HFFc6 (cell line): Measurements from ENCODE around the gene ARHGEF38. TPM values are rescaled to one million over a fixed set of nuclear protein-coding genes. Genes with fewer than 3 reads are reported as not detected.

Source experiments
- DNase-seq: peaks from one replicate; pipeline ENCODE4 v3.0.0-alpha.2; 2018
- H3K27ac Mint-ChIP-seq: 2 replicates; pipeline ENCODE4 v1.8.0; 2020; ENCODE audit warnings: mild to moderate bottlenecking, mixed read lengths
- H3K27me3 Mint-ChIP-seq: 2 replicates; pipeline ENCODE4 v1.8.0; 2021; ENCODE audit warnings: mild to moderate bottlenecking, moderate library complexity, mixed read lengths; ENCODE audit not compliant: insufficient read depth
- H3K36me3 Mint-ChIP-seq: 2 replicates; pipeline ENCODE4 v1.8.0; 2021; ENCODE audit warnings: low read depth, mixed read lengths
- H3K4me1 Mint-ChIP-seq: 2 replicates; pipeline ENCODE4 v1.8.0; 2020; ENCODE audit warnings: low read depth, mixed read lengths
- H3K4me3 Mint-ChIP-seq: 2 replicates; pipeline ENCODE4 v1.8.0; 2020; ENCODE audit warnings: mild to moderate bottlenecking, moderate library complexity, mixed read lengths
- H3K9me3 Mint-ChIP-seq: 2 replicates; pipeline ENCODE4 v1.8.0; 2020; ENCODE audit warnings: mild to moderate bottlenecking, mixed read lengths
- CTCF ChIP-seq: fragments of 200-600 bp; sonication (generic); IDR thresholded peaks from 2 replicates; pipeline ENCODE4 v1.5.0; 2021; ENCODE audit warnings: antibody characterized with exemption, mild to moderate bottlenecking
- total RNA-seq, 6 experiments: library from RNA; stranded (reverse); fragmentation: NEBNext Ultra II Directional; extraction: Animal tissue kit (Norgen Biotek cat#: 25700); gene quantifications; 2 replicates in 1 of 6; 3 replicates in 5 of 6; pipeline ENCODE4 v1.2.3, GENCODE V29; 2021

The ARHGEF38 gene
- total RNA-seq, 6 experiments from 2014 or later = not detected

- H3K9me3 Mint-ChIP-seq = no peaks in the 10 kb centered on the region
- no peak for TF ChIP-seq CTCF
- H3K27me3 Mint-ChIP-seq = peaks cover 6% of the 10 kb centered on the region; the same call in 1 of the 2 replicates
- no peak for DNase-seq
- H3K4me1 Mint-ChIP-seq = no peaks in the 10 kb centered on the region
- no peaks in the 10 kb centered on the region for H3K36me3 Mint-ChIP-seq
- no peak overlapping the region for H3K27ac Mint-ChIP-seq
- no peak overlapping the region for H3K4me3 Mint-ChIP-seq
Measured at GRCh38 chr4:105671301-105671700, 118.9 kb downstream of the ARHGEF38 start.

- DNase-seq = no peak
- no peaks in the 10 kb centered on the region for H3K9me3 Mint-ChIP-seq
- H3K4me3 Mint-ChIP-seq = no peak overlapping the region
- peaks cover 3% of the 10 kb centered on the region; the same call in 1 of the 2 replicates for H3K4me1 Mint-ChIP-seq
- no peak overlapping the region for H3K27ac Mint-ChIP-seq
- H3K36me3 Mint-ChIP-seq = no peaks in the 10 kb centered on the region
- no peak for TF ChIP-seq CTCF
- H3K27me3 Mint-ChIP-seq = peaks cover 6% of the 10 kb centered on the region; the same call in 1 of the 2 replicates
Measured at GRCh38 chr4:105674011-105674410, 121.6 kb downstream of the ARHGEF38 start.

GRCh38 chr4:105677709-105678108 is 125.3 kb downstream of the ARHGEF38 start:
- Mint-ChIP-seq H3K36me3 (peaks cover 10% of the 10 kb centered on the region; the same call in 1 of the 2 replicates), H3K4me3 (no peak overlapping the region), H3K27ac (no peak overlapping the region), H3K4me1 (peaks cover 13% of the 10 kb centered on the region; the same call in 1 of the 2 replicates), H3K27me3 (peaks cover 5% of the 10 kb centered on the region; the same call in 1 of the 2 replicates), H3K9me3 (no peaks in the 10 kb centered on the region)
- DNase-seq = no peak
- TF ChIP-seq CTCF = no peak

GRCh38 chr4:105679186-105679585 is 126.8 kb downstream of the ARHGEF38 start:
- no peaks in the 10 kb centered on the region for H3K9me3 Mint-ChIP-seq
- no peak for TF ChIP-seq CTCF
- peaks cover 13% of the 10 kb centered on the region; the same call in 1 of the 2 replicates for H3K4me1 Mint-ChIP-seq
- H3K36me3 Mint-ChIP-seq = peaks cover 14% of the 10 kb centered on the region; the same call in 1 of the 2 replicates
- no peak overlapping the region for H3K4me3 Mint-ChIP-seq
- DNase-seq = peak; percentile 14
- peaks cover 2% of the 10 kb centered on the region; the same call in 1 of the 2 replicates for H3K27me3 Mint-ChIP-seq
- no peak overlapping the region for H3K27ac Mint-ChIP-seq

GRCh38 chr4:105683038-105683437 is 130.6 kb downstream of the ARHGEF38 start:
- H3K27me3 Mint-ChIP-seq = no peaks in the 10 kb centered on the region
- H3K9me3 Mint-ChIP-seq = no peaks in the 10 kb centered on the region
- no peak for TF ChIP-seq CTCF
- no peak for DNase-seq
- peaks cover 14% of the 10 kb centered on the region; the same call in 1 of the 2 replicates for H3K36me3 Mint-ChIP-seq
- H3K27ac Mint-ChIP-seq = no peak overlapping the region
- H3K4me3 Mint-ChIP-seq = no peak overlapping the region
- H3K4me1 Mint-ChIP-seq = peaks cover 13% of the 10 kb centered on the region; the same call in 1 of the 2 replicates
